OCI-M2 (cell line): Measurements from ENCODE around the gene PSME2.

Source experiments
- DNase-seq: peaks from one replicate; lab custom pipeline; 2025; ENCODE audit not compliant: unreplicated experiment; lab: John Stamatoyannopoulos, UW

Gene PSME2

DNA sequence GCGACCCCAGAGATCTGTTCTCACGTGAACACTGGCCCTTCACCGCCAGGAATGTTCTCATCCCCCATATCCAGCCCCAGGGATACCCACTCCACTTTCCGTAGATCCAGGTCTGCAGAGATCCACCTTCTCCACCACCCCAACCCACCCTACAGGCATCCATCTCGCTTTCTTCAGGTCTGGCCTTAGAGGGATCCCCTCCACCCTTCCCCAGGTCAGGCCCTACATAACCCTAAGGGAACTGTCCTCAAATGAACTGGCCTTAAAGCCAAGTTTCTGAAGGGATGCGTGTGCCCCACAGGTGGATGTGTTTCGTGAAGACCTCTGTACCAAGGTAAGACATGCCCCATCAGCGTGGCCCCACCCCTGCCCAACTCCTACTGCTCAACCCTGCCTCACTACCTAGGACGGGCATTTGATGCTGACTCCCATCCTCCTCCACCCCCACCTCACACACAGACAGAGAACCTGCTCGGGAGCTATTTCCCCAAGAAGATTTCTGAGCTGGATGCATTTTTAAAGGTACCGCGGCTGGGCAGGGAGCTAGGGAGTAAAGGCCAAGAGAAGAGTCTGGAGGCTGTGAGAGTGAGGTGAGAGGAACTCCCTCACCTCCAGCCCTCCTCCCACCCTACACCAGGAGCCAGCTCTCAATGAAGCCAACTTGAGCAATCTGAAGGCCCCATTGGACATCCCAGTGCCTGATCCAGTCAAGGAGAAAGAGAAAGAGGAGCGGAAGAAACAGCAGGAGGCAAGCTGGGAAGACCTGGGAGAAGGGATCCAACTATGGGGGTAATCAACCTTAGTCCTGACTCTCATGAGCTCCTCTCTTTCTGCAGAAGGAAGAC lies 9.5 kb downstream of the PSME2 start:
- DNase-seq, result no peak

DNA sequence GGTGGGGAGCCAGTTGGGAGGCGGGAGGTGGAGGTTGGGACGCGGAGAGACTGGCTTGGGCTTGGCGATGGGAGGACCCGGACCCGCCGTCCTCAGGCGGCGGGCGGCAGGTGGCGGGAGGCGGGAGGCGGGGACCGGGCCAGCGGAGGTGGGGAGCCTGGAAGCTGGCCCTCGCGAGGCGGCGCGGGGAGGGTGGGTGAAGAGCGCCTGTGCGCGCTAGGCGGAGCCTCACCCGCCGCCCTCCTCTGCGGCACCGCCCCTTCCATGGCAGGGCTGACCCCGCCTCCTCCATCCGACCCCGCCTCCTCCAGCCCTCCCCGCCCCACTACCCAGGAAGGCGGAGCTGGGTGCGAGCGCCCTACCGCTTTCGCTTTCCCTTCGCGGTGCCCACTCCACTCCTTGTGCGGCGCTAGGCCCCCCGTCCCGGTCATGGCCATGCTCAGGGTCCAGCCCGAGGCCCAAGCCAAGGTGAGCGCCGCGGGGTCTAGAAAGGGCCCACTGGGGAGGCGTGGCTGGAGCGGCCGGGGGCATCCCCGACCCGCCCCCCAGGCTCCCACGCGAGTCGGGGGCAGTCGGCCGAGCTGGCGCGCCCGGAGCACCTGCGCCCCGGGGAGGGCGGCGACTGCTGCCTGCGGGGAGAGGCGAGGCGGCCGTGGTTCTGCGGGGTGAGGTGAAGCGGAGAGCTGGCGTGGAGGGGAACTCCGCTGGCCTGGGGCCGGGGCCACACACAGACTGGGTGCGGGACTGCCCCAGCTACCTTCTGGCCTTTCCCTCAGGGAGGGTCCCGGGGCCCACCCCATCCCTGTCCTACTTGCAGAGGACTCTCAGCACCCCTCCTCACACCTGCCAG lies 10.4 kb downstream of the PSME2 start, which contains the start of gene PSME1:
Gene PSME1, plus strand, starts transcription at position 361 of the 850 bp plus-strand sequence. Its CDS starts 69 bp downstream, at position 430.
- DNase-seq, result peak; percentile 57

- DNase-seq, result no peak
These were observed 10.9 kb downstream of the PSME2 start for GRCh38 chr14:24135584-24135833.

- no peak for DNase-seq
These were observed 12.7 kb downstream of the PSME2 start for GRCh38 chr14:24133735-24134134.

DNA sequence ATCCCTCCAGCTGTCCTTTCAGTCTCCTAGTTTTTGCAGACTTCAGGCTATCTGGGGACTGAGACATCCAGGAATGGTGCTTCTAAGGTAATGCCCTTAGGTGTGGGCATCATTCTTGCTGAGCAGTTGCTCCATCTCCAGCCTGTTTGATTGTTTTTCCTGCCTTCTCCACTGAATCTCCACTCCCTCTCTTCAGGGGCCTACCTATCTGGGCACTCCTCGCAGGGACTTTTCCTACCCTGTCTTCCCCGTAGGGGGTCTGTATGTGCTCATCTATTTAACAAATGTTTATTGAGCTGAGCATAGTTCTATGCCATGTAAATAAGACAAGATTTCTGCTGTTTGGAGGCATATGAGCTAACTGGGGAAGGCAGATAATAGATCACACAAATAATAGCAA lies 13.4 kb downstream of the PSME2 start:
- no peak for DNase-seq

GRCh38 chr14:24132061-24132685 lies 14.2 kb downstream of the PSME2 start:
- no peak for DNase-seq

DNA sequence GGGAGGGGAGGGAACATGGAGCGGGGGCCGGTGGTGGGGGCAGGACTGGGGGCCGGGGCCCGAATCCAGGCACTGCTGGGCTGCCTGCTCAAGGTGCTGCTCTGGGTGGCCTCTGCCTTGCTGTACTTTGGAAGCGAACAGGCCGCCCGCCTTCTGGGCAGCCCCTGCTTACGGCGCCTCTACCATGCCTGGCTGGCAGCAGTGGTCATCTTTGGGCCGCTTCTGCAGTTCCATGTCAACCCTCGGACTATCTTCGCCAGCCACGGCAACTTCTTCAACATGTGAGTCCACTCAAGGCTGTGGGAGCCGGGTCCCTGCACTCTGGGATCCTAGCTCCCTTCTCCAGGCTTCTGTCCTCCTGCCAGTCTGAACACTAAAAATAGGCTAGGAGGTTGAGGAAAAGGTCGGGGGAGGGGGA lies 14.9 kb downstream of the PSME2 start:
- no peak for DNase-seq

- DNase-seq, result no peak
These were observed 15.5 kb downstream of the PSME2 start for GRCh38 chr14:24130717-24131548.

DNA sequence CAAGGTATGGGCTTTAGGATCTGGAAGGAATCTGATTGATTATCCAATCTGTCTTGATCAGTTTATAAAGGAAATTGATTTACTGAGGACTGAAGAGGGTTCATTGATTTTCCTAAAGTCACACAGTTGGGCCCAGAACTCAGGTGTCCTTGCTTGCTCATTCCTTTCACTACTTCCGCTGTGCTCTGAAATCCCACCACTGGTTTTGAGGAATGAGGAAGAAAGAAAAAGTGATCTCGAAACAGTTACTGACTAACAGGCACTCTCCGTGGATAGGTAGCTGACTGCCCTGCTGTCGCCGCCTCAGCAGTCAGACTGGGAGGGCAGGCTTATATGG lies 16.1 kb downstream of the PSME2 start, which contains the start of gene FITM1:
Gene FITM1, plus strand, starts transcription at position 280 of the 337 bp plus-strand sequence. CDS start 905 bp downstream, outside the sequence.
- DNase-seq, result no peak

DNA sequence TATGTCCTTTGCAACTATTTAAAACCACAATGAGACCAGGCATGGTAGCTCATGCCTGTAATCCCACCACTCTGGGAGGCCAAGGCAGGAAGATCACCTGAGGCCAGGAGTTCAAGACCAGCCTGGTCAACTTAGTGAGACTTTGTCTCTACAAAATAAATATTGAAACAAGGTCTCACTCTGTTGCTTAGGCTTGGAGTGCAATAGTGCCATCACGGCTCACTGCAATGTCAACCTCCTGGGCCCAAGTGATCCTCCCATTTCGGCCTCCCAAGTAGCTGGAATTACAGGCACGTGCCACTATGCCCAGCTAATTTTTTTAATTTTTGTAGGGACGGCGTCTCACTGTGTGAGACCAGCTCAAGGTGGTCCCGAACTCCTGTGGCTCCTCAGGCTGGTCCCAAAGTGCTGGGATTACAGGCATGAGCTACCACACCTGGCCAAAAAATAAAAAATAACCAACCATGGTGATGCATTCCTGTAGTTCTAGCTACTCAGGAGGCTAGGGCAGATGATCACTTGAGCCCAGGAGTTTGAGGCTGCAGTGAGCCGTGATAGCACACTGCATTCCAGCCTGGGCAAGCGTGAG lies 16.9 kb downstream of the PSME2 start:
- no peak for DNase-seq

DNA sequence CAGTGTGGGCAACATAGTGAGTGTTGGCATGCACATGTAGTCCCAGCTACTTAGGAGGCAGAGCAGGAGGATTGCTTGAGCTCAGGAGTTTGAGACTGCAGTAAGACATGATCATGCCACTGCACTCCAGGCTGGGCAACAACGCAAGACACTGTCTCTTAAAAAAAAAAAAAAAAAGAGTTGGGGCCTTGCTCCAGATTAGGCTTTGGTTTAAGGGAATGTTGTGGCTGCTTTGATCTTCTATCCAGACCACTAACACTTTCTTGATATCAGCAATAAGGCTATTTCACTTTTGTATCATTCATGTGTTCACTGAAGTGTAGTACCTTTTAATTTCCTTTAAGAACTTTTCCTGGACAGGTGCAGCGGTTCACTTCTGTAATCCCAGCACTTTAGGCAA lies 18.7 kb downstream of the PSME2 start:
- no peak for DNase-seq

DNA sequence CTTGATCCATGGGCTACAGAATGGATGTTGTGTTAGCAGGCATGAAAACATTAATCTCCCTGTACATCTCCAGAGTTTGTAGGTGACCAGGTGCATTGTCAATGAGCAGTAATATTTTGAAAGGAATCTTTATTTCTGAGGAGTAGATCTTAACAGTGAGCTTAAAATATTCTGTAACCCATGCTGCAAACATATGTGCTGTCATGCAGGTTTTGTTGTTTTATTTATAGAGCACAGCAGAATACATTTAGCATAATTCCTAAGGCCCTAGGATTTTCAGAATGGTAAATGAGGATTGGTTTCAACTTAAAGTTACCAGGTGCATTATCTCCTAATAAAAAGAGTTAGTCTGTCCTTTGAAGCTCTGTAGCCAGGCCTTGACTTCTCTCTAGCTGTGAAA lies 19.5 kb downstream of the PSME2 start:
- no peak for DNase-seq

- DNase-seq, result no peak
These were observed 22.7 kb downstream of the PSME2 start for GRCh38 chr14:24123424-24124417.

DNA sequence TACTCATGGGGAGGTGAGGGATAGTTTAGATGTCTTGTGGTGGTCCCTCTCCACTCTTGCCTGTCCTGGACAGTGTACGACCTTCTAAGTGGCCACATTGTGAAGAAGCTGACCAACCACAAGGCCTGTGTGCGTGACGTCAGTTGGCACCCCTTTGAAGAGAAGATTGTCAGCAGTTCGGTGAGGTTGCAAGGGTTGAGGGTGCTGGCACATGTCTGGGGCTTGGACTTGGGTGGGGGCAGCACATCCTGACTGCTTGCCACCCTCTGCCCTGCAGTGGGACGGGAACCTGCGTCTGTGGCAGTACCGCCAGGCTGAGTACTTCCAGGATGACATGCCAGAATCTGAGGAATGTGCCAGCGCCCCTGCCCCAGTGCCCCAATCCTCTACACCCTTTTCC lies 23.5 kb downstream of the PSME2 start:
- no peak for DNase-seq

DNA sequence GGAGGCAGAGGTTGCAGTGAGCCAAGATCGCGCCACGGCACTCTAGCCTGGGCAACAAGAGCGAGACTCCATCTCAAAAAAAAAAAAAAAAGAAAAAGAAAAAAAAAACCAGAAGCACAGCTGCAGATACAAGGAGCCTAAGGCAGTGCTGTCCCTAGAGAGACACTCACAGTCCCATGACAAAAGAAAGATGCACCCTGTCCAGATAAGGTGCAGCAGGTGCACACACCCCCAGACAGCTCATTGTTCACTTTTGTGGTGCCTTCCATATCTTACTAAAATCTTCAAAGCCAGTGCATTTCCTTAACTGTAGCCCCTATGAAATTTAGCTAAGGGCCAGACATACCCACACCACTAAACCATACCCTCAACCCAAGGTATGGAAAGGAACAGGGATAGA lies 24.0 kb downstream of the PSME2 start:
- no peak for DNase-seq

DNA sequence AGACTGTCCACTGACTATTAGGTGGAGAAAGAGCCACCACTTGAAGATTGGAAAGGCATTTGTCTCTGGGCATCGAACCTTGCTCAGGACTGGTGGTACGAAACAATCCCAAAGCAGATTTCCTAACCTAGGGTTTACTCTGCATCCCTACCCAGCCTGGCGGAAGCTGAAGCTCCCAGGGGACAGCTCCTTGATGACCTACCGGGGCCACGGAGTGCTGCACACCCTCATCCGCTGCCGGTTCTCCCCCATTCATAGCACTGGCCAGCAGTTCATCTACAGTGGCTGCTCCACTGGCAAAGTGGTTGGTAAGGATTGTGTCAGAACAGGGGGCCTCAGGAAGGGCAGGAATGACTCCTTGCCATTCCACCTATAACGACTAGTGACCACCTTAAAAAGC lies 25.2 kb downstream of the PSME2 start:
- no peak for DNase-seq

- no peak for DNase-seq
These were observed 26.7 kb downstream of the PSME2 start for GRCh38 chr14:24119691-24120090.

DNA sequence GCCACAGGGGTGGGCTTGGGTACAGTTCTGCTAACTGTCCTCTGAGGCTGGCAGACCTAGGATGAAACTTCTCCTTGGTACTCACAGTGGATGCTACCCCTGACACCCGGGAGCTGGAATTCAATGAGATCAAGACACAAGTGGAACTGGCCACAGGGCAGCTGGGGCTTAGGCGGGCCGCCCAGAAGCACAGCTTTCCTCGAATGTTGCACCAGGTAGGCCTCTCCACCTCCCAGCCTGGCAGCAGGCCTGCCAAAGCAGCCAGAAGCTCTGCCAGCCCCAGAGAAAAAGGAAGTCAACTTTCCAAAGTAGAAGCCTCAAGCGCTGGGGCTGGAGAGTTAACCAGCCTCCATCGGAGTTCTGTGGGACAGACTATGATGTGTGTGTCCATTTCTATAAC lies 29.2 kb downstream of the PSME2 start:
- DNase-seq, result no peak

- no peak for DNase-seq
These were observed 30.1 kb downstream of the PSME2 start for GRCh38 chr14:24116128-24116814.
